ENCODE measurements around the gene FCHO2.

DNA sequence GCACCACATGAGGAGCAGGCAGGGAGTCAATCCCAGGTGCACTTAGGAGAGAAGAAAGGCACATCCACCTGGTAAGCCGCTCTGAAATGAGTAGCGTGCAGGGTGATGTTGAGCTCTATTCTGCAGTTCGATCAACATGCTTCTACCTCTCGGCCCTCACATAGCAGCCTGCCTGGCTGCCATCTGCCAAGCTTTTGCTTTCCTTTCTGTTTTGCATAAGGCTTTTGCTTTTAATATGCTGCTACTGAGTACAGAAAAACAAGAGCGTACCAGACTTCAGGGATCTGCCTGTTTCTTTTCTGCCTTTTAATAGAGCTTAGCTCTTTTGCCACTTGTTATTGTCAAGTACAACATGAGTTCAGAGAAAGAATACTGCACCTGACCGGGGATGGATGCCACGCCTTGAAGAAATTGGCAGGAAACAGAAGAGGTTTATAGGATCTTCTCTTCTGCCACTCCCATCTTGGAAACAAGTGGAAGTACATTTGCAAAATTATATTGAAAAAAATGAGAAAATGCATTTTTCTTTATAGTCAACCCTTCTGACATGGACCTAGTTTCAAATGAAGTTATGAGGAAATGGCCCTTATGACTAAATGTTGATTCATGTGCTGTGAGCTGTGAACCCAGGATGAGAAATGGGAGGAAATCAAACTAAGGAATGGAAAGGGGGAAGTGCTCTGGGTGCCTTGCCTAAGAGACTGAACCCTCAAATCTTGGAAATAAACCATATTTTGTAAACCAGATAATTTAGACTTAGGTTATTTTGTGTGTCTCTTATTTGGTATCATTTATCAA is 4.0 kb upstream of the FCHO2 start:
- no peak for TF ChIP-seq SUZ12 (IDR thresholded peaks at IDR 0.05; ENCODE audit: extremely low read depth, insufficient read depth, insufficient read length)
- no peak for TF ChIP-seq ZNF274 (IDR thresholded peaks at IDR 0.05; ENCODE audit: low read depth, low read length)

All from NT2/D1 (cell line).